ENCODE results near the gene NBDY.
A peak's percentile ranks its signal among the peaks of the same experiment; 100 is the strongest.
"Not testable (repeated sequence)": the region's sequence is repeated elsewhere in the genome, so short reads cannot be mapped to it uniquely, and the experiment has no call there.

Gene NBDY, protein sequence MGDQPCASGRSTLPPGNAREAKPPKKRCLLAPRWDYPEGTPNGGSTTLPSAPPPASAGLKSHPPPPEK

GRCh38 chrX:56729152-56729850, at the start of gene NBDY:
TSS of gene NBDY (plus strand) at chrX:56729243. CDS start at chrX:56729354, 111 bp downstream.
- DNase-seq = peak; percentile 37

DNA sequence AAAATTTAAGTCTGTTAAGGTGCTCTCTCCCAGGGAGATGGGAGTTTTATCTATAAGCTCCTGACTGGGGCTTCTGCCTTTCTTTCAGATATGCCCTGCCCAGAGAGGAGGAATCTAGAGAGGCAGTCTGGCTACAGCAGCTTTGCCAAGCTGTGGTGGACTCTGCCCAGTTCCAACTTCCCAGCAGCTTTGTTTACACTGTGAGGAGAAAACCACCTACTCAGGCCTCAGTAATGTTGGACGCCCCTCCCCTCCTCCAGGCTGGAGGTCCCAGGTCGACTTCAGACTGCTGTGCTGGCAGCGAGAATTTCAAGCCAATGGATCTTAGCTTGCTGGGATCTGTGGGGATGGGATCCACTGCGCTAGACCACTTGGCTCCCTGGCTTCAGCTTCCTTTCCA, 24.5 kb upstream of the NBDY start:
- not testable (repeated sequence) for DNase-seq

DNA sequence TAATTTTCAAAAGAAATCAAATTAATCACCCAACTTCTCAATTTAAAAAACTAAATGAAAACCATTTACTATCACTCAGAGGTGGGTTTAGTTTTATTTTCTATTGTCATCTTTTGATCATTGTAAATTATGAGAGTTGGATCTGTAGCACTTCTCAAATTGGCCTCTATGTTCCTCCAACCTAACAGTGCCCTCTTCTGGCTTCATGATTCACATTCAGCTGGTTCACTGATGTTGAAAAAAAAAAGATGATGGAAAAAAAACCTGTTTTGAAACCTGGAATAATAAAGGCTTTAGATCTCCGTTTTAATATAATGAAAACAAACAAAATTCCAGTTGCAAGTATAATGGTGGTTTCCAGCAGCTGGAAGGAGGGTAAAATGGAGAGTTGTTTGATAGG, 2.4 kb upstream of the NBDY start:
- DNase-seq = peak; percentile 56

GRCh38 chrX:56727531-56727930, 1.5 kb upstream of the NBDY start:
- DNase-seq = no peak

DNA sequence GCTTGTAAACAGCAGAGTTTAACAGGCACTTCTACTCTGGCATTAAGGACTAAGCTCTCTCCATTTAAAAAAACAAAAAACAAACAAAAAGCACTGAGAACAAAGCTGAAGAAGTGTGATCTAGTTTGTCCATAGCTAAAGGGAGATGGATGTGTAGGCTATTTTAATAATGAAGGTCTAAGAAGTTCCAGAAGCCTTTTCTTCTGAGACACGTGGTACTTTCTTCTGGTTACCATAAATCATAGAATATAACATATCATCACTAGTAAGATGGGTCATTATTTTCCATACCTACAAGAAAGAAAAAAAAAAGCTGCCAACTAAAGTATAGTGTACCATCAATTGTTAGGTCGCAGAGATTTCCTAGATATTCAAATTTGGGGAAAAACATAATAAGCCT, 722 bp upstream of the NBDY start:
- DNase-seq = no peak

DNA sequence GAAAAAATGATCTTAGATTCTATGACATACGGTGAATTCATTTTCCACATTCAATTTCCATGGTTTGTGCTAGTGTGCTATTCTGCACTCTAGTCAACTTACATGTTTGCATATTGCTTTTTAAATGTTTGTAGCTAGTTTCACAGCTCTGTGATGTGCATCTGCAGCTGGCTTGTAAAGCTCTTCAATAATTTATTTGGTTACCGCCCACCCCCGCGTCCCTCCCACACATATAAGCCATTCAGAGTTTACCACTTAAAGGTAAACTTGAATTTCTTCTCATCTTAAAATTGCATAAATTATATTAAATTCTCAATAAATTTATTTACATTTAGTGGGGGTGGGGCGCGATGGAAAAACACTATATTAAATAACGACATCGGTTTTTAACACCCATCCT, 291 bp upstream of the NBDY start:
- no peak for DNase-seq

DNA sequence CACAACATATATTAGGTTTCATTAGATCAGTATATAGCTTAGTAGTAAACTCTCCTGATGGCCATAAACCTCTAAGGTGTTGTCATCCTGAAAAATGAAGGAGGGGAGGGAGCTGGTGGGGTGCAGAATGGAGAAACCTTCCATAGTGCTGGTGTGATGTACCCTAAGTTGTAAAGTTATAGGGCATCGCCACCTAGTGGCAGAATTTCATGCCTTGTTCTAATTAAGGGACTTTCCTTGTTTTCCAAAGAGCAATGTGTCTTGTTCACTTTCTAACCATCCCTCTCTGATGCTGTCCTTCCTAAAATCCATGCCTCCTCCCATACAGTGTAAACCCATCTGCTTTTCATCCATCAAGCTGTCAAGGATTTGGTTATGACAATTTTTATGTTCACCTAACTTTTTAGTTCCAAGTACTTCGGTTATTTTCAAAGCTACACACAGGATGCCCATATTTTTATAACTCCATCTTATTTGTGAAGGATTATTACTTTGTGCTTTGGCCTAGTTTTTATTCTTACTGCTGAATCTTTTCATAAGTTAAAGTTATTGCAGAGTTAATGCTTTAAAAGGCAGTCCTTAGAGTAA, 4.5 kb downstream of the NBDY start:
- peak; percentile 51 for DNase-seq

DNA sequence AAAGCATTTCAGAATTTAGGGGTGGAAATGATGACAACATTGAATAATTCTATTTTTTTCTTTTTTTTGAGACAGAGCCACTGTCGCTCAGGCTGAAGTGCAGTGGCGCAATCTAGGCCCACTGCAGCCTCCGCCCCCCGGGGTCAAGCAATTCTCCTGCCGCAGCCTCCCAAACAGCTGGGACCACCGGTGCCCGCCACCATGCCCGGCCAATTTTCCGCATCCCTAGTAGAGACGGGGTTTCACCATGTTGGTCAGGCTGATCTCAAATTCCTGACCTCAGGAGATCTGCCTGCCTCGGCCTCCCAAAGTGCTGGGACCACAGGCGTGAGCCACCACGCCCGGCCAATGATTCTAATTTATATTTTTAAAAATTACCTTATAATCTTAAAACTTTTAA, 7.2 kb downstream of the NBDY start:
- DNase-seq = no peak

GRCh38 chrX:56738670-56739069, 9.6 kb downstream of the NBDY start:
- no peak for DNase-seq

GRCh38 chrX:56744996-56745395, 16.0 kb downstream of the NBDY start:
- DNase-seq = no peak

DNA sequence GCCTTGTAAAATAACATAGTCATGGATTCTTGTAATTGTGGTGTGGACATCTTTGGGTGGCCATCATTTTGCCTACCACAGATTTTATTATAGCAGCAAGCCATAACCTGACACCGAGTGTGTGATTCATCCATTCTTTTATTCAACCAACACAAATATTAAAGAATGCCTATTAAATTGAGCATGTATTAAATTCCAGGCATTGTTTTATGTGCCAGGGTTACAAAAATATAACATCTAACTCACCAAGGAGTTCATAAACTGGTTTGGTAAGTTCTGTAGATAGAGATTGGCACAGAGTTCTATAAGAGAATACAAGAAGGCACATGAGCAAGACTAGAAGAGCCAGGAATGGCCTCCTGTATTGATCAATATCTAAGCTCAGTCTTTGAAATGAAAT, 18.0 kb downstream of the NBDY start:
- DNase-seq = no peak

DNA sequence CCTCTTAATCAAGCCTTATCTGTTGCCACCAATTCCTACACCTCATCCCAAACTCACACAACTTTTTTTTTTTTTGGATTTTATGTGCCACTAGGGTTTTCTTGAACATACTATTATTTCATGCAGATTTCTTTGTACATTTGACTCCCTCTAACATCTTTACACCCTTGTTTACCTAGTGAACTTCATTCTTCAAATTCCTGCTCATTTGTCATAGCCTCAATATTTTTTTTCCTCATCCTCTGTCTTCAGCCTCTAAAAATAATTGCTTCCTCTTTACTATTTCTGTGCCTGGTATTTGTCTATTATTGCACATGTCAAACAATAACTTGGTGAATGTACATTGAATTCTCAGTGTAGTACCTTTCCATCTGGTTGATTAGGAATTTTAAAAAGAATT, 22.0 kb downstream of the NBDY start:
- no peak for DNase-seq

GRCh38 chrX:56757327-56757726, 28.3 kb downstream of the NBDY start:
- DNase-seq = no peak

DNA sequence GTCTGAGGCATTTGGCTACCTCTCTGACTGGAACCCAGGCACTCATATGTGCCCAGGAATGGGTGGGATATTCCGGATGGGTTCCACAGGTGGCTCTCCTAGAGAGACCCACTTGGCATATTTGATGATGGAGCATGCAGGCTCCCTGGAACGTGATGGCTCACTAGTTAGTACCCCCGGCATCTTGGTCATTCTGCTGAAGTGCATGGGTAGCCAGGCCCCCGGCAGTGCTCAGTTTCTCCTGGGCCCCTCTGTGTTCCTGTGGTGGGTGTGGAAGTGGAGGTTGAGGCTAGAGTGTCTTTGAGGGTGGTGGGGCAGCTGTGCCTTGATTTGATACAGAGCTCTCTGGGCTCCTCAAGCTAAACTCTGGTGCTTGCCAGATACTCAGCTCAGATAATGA, 29.4 kb downstream of the NBDY start:
- DNase-seq = no peak

DNA sequence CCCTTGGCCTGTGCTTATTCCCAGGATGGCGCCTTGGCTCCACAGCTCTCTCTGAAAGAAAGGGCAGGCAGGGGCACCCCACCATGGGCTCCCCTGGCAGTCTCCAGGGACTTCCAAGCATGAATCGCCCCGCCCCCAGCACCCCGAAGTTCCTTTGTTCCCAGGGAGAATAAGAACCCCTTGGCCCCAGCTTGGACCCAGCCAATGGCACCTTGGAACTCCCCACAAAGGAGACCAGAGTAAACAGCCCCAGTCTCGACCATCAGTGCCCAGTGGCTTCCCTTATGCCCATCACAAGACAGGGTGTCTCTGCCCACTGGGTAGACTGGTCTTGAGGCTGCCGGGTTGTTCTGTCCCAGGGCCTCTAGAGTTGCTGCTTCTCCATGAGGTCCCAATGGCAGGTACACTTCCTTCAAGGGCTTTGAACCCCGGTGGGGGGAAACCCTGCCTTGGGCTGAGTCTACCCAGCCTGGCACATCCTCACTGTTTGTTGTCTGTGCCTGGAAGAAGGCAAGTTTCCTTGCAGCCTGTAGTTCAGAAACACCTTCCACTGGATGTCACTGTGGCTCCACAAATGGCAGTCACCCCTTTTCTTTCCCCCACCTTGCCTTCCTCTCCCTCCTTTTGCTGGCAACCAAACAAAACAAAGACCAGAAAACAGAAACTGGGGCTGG, 30.8 kb downstream of the NBDY start:
- no peak for DNase-seq

GRCh38 chrX:56760410-56761124, 31.5 kb downstream of the NBDY start:
- DNase-seq = not testable (repeated sequence)

GRCh38 chrX:56761167-56761566, 32.1 kb downstream of the NBDY start:
- DNase-seq = no peak

DNA sequence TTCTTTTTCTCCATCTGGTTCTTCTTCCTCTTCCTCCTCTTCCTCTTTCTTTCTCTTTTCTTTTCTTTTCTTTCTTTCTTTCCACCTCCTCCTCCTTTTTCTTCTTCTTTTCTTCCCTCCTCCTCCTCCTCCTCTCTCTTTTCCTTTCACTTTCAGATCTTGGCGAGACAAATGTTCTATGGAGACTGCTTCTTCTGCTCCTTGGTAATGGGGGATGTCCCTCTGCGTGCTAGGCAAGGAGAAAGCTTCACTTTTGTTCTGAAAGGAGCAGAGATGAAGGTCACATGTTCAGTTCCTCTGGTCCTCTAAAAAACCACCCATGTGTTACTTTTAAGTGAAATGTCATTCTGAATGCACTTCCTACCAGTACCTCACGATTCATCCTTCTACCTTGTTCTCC, 33.2 kb downstream of the NBDY start:
- no peak for DNase-seq

- no peak for DNase-seq
These were observed 33.9 kb downstream of the NBDY start for GRCh38 chrX:56762707-56763555.

- no peak for DNase-seq
These were observed 34.6 kb downstream of the NBDY start for GRCh38 chrX:56763556-56764152.

DNA sequence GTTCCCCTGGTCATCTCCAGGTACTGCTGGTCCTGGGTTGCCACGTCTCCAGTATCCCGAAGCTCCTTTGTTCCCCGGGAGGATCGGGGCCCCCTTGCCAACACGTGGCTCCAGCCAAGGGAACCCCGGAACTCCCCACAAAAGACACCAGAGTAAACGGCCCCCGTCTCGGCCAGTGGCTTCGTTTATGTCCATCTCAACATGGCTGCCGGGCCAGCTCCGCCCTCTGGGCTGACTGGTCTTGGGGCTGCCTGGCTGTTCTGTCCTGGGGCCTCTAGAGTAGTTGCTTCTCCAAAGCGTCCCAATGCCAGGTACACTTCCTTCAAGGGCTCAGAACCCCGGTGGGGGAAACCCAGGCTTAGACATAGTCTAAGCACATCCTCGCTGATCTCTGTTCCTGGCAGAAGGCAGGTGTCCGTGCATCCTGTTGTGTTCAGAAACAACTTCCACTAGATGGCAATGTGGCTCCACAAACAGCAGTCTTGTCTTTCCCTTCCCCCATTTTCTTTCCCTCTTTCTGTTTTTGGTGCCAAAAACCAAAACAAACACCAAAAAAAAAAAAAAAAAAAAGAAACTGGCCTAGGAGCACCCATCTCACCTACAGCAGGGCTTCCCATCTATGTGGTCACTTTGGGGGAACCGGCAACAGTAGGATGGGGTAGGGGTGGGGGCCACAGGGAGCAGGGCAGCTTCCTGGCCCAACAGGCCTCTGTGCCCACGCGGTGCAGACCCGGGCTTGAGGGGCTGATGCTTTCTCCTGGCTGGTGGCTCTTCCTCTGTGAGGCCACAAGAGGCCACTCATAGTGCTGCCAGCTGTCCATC, 35.3 kb downstream of the NBDY start:
- no peak for DNase-seq
